GM20000 (cell line): ENCODE measurements around the gene KRT33B.

Experiments
- DNase-seq: peaks from one replicate; pipeline ENCODE4 v3.0.0; 2012; ENCODE audit warnings: low spot score
- CTCF ChIP-seq: IDR thresholded peaks from 2 replicates; pipeline ENCODE4 v1.5.1; 2012; ENCODE audit warnings: mild to moderate bottlenecking, control low read depth; ENCODE audit errors: extremely low read depth, missing control alignments

Gene KRT33B

GRCh38 chr17:41393294-41393693, 23.7 kb upstream of the KRT33B start:
- no peak for DNase-seq
- TF ChIP-seq CTCF: no peak

- no peak for DNase-seq
- no peak for TF ChIP-seq CTCF
Measured at GRCh38 chr17:41392278-41392677, 22.7 kb upstream of the KRT33B start.

GRCh38 chr17:41391535-41391934, 21.9 kb upstream of the KRT33B start:
- TF ChIP-seq CTCF: no peak
- DNase-seq: no peak

- no peak for DNase-seq
- TF ChIP-seq CTCF: no peak
Measured at GRCh38 chr17:41390411-41390938, 20.9 kb upstream of the KRT33B start.

- no peak for TF ChIP-seq CTCF
Measured at GRCh38 chr17:41387670-41388069, 18.1 kb upstream of the KRT33B start.

GRCh38 chr17:41386227-41386626, 16.6 kb upstream of the KRT33B start:
- TF ChIP-seq CTCF: no peak
- DNase-seq: no peak

More at GRCh38 chr17:41387670-41388069, 18.1 kb upstream of the KRT33B start:
- DNase-seq: no peak

DNA sequence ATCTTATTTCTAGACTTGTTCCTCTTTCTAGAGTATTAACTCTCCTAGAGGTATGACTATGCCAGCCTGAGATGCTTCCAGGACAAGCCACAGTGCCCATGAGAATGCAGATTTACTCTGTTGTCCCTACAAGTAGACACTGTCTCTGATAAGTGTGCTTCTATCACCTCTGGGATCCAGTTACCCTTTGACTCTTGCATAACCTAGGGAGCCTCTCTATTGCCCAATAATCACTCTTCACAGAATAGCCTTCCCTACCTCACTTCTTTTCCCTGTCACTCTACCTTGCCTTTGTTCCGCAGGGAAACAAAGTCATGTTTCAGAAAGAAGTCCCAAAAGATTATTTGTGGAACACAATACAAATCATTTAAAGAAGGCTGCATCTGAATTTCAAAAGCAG, 14.1 kb upstream of the KRT33B start:
- DNase-seq: no peak

More for the DNA sequence above, 14.1 kb upstream of the KRT33B start:
- no peak for TF ChIP-seq CTCF
